WTC11 (cell line): ENCODE results near the gene USF2. TPM values are rescaled to one million over a fixed set of nuclear protein-coding genes. Genes with fewer than 3 reads are reported as not detected.
A peak's percentile ranks its signal among the peaks of the same experiment; 100 is the strongest.

Experiments used
- ATAC-seq: fragments of 200-7000 bp; cut with Tn5 transposase; 2 replicates; pipeline ENCODE4 v1.10.0; 2021; ENCODE audit warnings: mild to moderate bottlenecking, moderate library complexity
- CTCF ChIA-PET: fragments of 300-600 bp; sonication (Branson Sonifier 250); formaldehyde crosslinking; loops from one replicate; lab custom pipeline; 2021; ENCODE audit warnings: antibody characterized with exemption; lab: Charles Lee
- POLR2A ChIA-PET: fragments of 350-600 bp; sonication (Branson Sonifier 250); formaldehyde crosslinking; loops from one replicate; lab custom pipeline; 2021; ENCODE audit warnings: antibody characterized with exemption; lab: Charles Lee
- DNase-seq: peaks from one replicate; pipeline ENCODE4 v3.0.0; 2021; ENCODE audit warnings: low spot score
- H3K27ac Mint-ChIP-seq: 2 replicates; pipeline ENCODE4 v1.8.0; 2021; ENCODE audit warnings: mixed read lengths
- H3K27me3 Mint-ChIP-seq: 2 replicates; pipeline ENCODE4 v1.8.0; 2021; ENCODE audit warnings: low read depth, mild to moderate bottlenecking, moderate library complexity, mixed read lengths
- H3K36me3 Mint-ChIP-seq: 2 replicates; pipeline ENCODE4 v1.8.0; 2021; ENCODE audit warnings: mixed read lengths
- H3K4me1 Mint-ChIP-seq: 2 replicates; pipeline ENCODE4 v1.8.0; 2022; ENCODE audit warnings: mixed read lengths
- H3K4me3 Mint-ChIP-seq: 2 replicates; pipeline ENCODE4 v1.8.0; 2021; ENCODE audit warnings: mild to moderate bottlenecking, moderate library complexity, mixed read lengths
- H3K9me3 Mint-ChIP-seq: 2 replicates; pipeline ENCODE4 v1.8.0; 2021; ENCODE audit warnings: mixed read lengths
- ARID4B ChIP-seq: sonication (generic); formaldehyde crosslinking; IDR thresholded peaks from 2 replicates; pipeline ENCODE4 v1.8.0; 2023; ENCODE audit warnings: missing genetic modification reagents, mild to moderate bottlenecking, borderline replicate concordance
- CTCF ChIP-seq: fragments of 200-600 bp; IDR thresholded peaks from 2 replicates; pipeline ENCODE4 v1.8.0; 2022; ENCODE audit warnings: antibody characterized with exemption
- E2F5 ChIP-seq: sonication (generic); formaldehyde crosslinking; IDR thresholded peaks from 2 replicates; pipeline ENCODE4 v1.8.1; 2022; ENCODE audit warnings: mild to moderate bottlenecking, moderate library complexity, missing genetic modification reagents
- HMGXB4 ChIP-seq: sonication (generic); formaldehyde crosslinking; IDR thresholded peaks from 2 replicates; pipeline ENCODE4 v1.8.1; 2023; ENCODE audit warnings: mild to moderate bottlenecking, moderate library complexity, missing genetic modification reagents
- IRF1 ChIP-seq: sonication (generic); formaldehyde crosslinking; IDR thresholded peaks from 2 replicates; pipeline ENCODE4 v1.8.0; 2023; ENCODE audit warnings: missing genetic modification reagents
- NFATC4 ChIP-seq: fragments of 250-450 bp; sonication (Bioruptor Pico); IDR thresholded peaks from 2 replicates; pipeline ENCODE4 v1.9.0; 2021; ENCODE audit warnings: mild to moderate bottlenecking
- NFYB ChIP-seq: sonication (generic); formaldehyde crosslinking; conservative IDR thresholded peaks from 2 replicates; pipeline ENCODE4 v1.8.0; 2022; ENCODE audit warnings: low read depth, missing genetic modification reagents
- PRDM15 ChIP-seq: sonication (generic); formaldehyde crosslinking; IDR thresholded peaks from 2 replicates; pipeline ENCODE4 v1.8.0; 2022; ENCODE audit warnings: missing genetic modification reagents
- SMAD4 ChIP-seq: sonication (generic); formaldehyde crosslinking; IDR thresholded peaks from 2 replicates; pipeline ENCODE4 v1.8.0; 2022; ENCODE audit warnings: mild to moderate bottlenecking, missing genetic modification reagents
- ZBTB43 ChIP-seq: sonication (generic); formaldehyde crosslinking; IDR thresholded peaks from 2 replicates; pipeline ENCODE4 v1.8.1; 2023; ENCODE audit warnings: mild to moderate bottlenecking, missing genetic modification reagents
- ZMAT4 ChIP-seq: fragments of 250-450 bp; sonication (Bioruptor Pico); IDR thresholded peaks from 2 replicates; pipeline ENCODE4 v1.9.0; 2021; ENCODE audit warnings: mild to moderate bottlenecking
- ZNF423 ChIP-seq: fragments of 250-450 bp; sonication (Bioruptor Pico); IDR thresholded peaks from 2 replicates; pipeline ENCODE4 v2.1.2; 2022; ENCODE audit warnings: mild to moderate bottlenecking, moderate library complexity
- ZNF512 ChIP-seq: sonication (generic); formaldehyde crosslinking; IDR thresholded peaks from 2 replicates; pipeline ENCODE4 v1.8.1; 2022; ENCODE audit warnings: missing genetic modification reagents, borderline replicate concordance
- total RNA-seq: library from RNA; stranded (reverse); gene quantifications from 3 replicates; pipeline ENCODE4 v1.2.3, GENCODE V29; 2021

The USF2 gene
- total RNA-seq, 1 experiment from 2014 or later: 109 TPM

- peak overlapping the region; percentile 84 for H3K4me3 Mint-ChIP-seq
- peak; percentile 67 for DNase-seq
- peaks cover 36% of the 10 kb centered on the region for H3K36me3 Mint-ChIP-seq
- no peaks in the 10 kb centered on the region for H3K9me3 Mint-ChIP-seq
- peak overlapping the region; percentile 97 for H3K27ac Mint-ChIP-seq
- POLR2A ChIA-PET: interaction anchor here (0.5 to 0.6 kb wide), 2 partner anchors 451 to 615 kb away, joined by 3 read pairs; no protein-coding TSS in a partner anchor
- CTCF ChIA-PET: interaction anchor here (0.6 to 2.5 kb wide), 3 partner anchors 59 to 426 kb away, joined by 3 to 8 read pairs (median 3); no protein-coding TSS in a partner anchor
- TF ChIP-seq NFYB (no peak), IRF1 (CRISPR knock-in tag) (peak; percentile 34; the same call in 1 of the 2 replicates), ZMAT4 (CRISPR knock-in tag) (peak; percentile 48; the same call in 1 of the 2 replicates)
- H3K4me1 Mint-ChIP-seq: peaks cover 7% of the 10 kb centered on the region
- ATAC-seq: peak; percentile 49
- H3K27me3 Mint-ChIP-seq: no peaks in the 10 kb centered on the region
Observed at GRCh38 chr19:35267818-35268535, 785 bp upstream of the USF2 start.

GRCh38 chr19:35269438-35270117 lies 816 bp downstream of the USF2 start:
- Mint-ChIP-seq H3K4me3 (peak overlapping the region; percentile 57), H3K9me3 (no peaks in the 10 kb centered on the region), H3K27me3 (no peaks in the 10 kb centered on the region), H3K27ac (peak overlapping the region; percentile 15; the same call in 1 of the 2 replicates), H3K4me1 (peaks cover 7% of the 10 kb centered on the region), H3K36me3 (peaks cover 47% of the 10 kb centered on the region)
- ATAC-seq (peak; percentile 73), DNase-seq (peak; percentile 93)
- POLR2A ChIA-PET: interaction anchor here (0.6 to 1.6 kb wide), 3 partner anchors 8 to 180 kb away, joined by 3 read pairs; partner anchors contain the start of gene HAMP
- CTCF ChIA-PET: interaction anchor here (0.6 to 1.5 kb wide), 24 partner anchors 9 to 379 kb away, joined by 3 to 12 read pairs (median 4); partner anchors contain the start of genes COX6B1 and FFAR3
- TF ChIP-seq HMGXB4 (CRISPR knock-in tag) (peak; percentile 96), ZNF423 (peak; percentile 64), PRDM15 (CRISPR knock-in tag) (no peak), ARID4B (0 out of 2 replicates have a peak, but pooled peaks have one; percentile 55), E2F5 (CRISPR knock-in tag) (peak; percentile 40; the same call in 1 of the 2 replicates), SMAD4 (CRISPR knock-in tag) (no peak), NFATC4 (CRISPR knock-in tag) (no peak), CTCF (peak; percentile 97), ZNF512 (CRISPR knock-in tag) (no peak), ZBTB43 (CRISPR knock-in tag) (no peak)
